GM23338 (cell line): ENCODE data around the gene FLT1. TPM values are rescaled to one million over a fixed set of nuclear protein-coding genes. Genes with fewer than 3 reads are reported as not detected.

ENCODE experiments used
- ATAC-seq: fragments of 200-7000 bp; cut with Tn5 transposase; 3 replicates; pipeline ENCODE4 v1.9.1; 2020
- DNase-seq: peaks from one replicate; pipeline ENCODE4 v3.0.0-alpha.2; 2015; ENCODE audit warnings: low spot score
- H2AFZ ChIP-seq: fragments of 200-600 bp; sonication (generic); 2 replicates; pipeline ENCODE4 v1.8.0; 2016; ENCODE audit warnings: antibody characterized with exemption, mild to moderate bottlenecking, moderate library complexity
- H3F3A ChIP-seq: fragments of 200-600 bp; sonication (generic); replicated peaks from 2 replicates; pipeline ENCODE4 v1.8.0; 2017; ENCODE audit warnings: antibody characterized with exemption, mixed run types, low read depth
- H3K27ac ChIP-seq: fragments of 200-600 bp; sonication (generic); 2 replicates; pipeline ENCODE4 v1.6.1; 2016; ENCODE audit warnings: low read depth
- H3K27me3 ChIP-seq: fragments of 200-600 bp; sonication (generic); 2 replicates; pipeline ENCODE4 v1.8.0; 2016; ENCODE audit warnings: mild to moderate bottlenecking, mixed run types, moderate library complexity; ENCODE audit not compliant: insufficient read depth
- H3K36me3 ChIP-seq: fragments of 200-600 bp; sonication (generic); 2 replicates; pipeline ENCODE4 v1.8.0; 2016; ENCODE audit warnings: mild to moderate bottlenecking; ENCODE audit not compliant: insufficient read depth
- H3K4me1 ChIP-seq: fragments of 200-600 bp; sonication (generic); 2 replicates; pipeline ENCODE4 v1.8.0; 2016; ENCODE audit warnings: mild to moderate bottlenecking, moderate library complexity; ENCODE audit not compliant: insufficient read depth
- H3K4me2 ChIP-seq: fragments of 200-600 bp; sonication (generic); 2 replicates; pipeline ENCODE4 v1.7.1; 2017; ENCODE audit warnings: mixed run types
- H3K4me3 ChIP-seq: fragments of 200-600 bp; sonication (generic); 2 replicates; pipeline ENCODE4 v1.6.1; 2016; ENCODE audit warnings: mixed run types
- H3K79me2 ChIP-seq: fragments of 200-600 bp; sonication (generic); replicated peaks from 2 replicates; pipeline ENCODE4 v1.8.0; 2017; ENCODE audit warnings: mild to moderate bottlenecking; ENCODE audit not compliant: insufficient read depth
- H3K9me2 ChIP-seq: fragments of 200-600 bp; sonication (generic); 2 replicates; pipeline ENCODE4 v1.8.0; 2017; ENCODE audit not compliant: insufficient read depth
- H4K20me1 ChIP-seq: fragments of 200-600 bp; sonication (generic); replicated peaks from 2 replicates; pipeline ENCODE4 v1.8.0; 2017; ENCODE audit warnings: mild to moderate bottlenecking; ENCODE audit not compliant: insufficient read depth
- H3K27ac Mint-ChIP-seq: 2 replicates; pipeline ENCODE4 v1.8.0; 2020; ENCODE audit warnings: inconsistent platforms, mild to moderate bottlenecking, moderate library complexity, mixed read lengths
- H3K27me3 Mint-ChIP-seq: 3 replicates; pipeline ENCODE4 v1.8.0; 2022; ENCODE audit warnings: low read depth, mild to moderate bottlenecking, moderate library complexity, mixed read lengths, inconsistent platforms; ENCODE audit not compliant: insufficient read depth, poor library complexity
- H3K36me3 Mint-ChIP-seq: 3 replicates; pipeline ENCODE4 v1.8.0; 2021; ENCODE audit warnings: low read depth, mild to moderate bottlenecking, inconsistent platforms, moderate library complexity, mixed read lengths
- H3K4me1 Mint-ChIP-seq: 3 replicates; pipeline ENCODE4 v1.8.0; 2020; ENCODE audit warnings: mild to moderate bottlenecking, inconsistent platforms, mixed read lengths
- H3K4me3 Mint-ChIP-seq: 3 replicates; pipeline ENCODE4 v1.8.0; 2021; ENCODE audit warnings: moderate library complexity, mild to moderate bottlenecking, inconsistent platforms, mixed read lengths
- H3K9me3 Mint-ChIP-seq: 3 replicates; pipeline ENCODE4 v1.8.0; 2020; ENCODE audit warnings: moderate library complexity, mild to moderate bottlenecking, inconsistent platforms, mixed read lengths
- CREB1 ChIP-seq: fragments of 250-450 bp; sonication (Bioruptor Pico); IDR thresholded peaks from 2 replicates; pipeline ENCODE4 v1.5.0; 2020; ENCODE audit warnings: low read depth, mild to moderate bottlenecking, moderate library complexity
- CTCF ChIP-seq, 2 experiments: fragments of 200-600 bp in 1 of 2; sonication (generic) in 1 of 2; conservative IDR thresholded peaks; 2 replicates each; pipeline versions ENCODE4 v1.5.1 to v1.6.1; 2016 to 2017; ENCODE audit warnings: antibody characterized with exemption in 2 of 2, low read depth in 2 of 2, mild to moderate bottlenecking in 2 of 2, moderate library complexity in 1 of 2
- ETS1 ChIP-seq: IDR thresholded peaks from 2 replicates; pipeline ENCODE4 v1.6.1; 2016; ENCODE audit warnings: antibody characterized with exemption
- EZH2 ChIP-seq: fragments of 200-600 bp; sonication (generic); IDR thresholded peaks from one replicate; pipeline ENCODE4 v1.8.0; 2017; ENCODE audit warnings: antibody characterized with exemption, mild to moderate bottlenecking, low read depth; ENCODE audit not compliant: unreplicated experiment
- EZH2phosphoT487 ChIP-seq: fragments of 200-600 bp; sonication (generic); IDR thresholded peaks from one replicate; pipeline ENCODE4 v1.8.1; 2018; ENCODE audit warnings: antibody characterized with exemption; ENCODE audit not compliant: unreplicated experiment
- JUNB ChIP-seq: IDR thresholded peaks from one replicate; pipeline ENCODE4 v1.6.1; 2016; ENCODE audit warnings: antibody characterized with exemption; ENCODE audit not compliant: unreplicated experiment
- NANOG ChIP-seq: IDR thresholded peaks from 2 replicates; pipeline ENCODE4 v1.6.1; 2016; ENCODE audit warnings: antibody characterized with exemption, borderline replicate concordance
- POLR2AphosphoS5 ChIP-seq: IDR thresholded peaks from 2 replicates; pipeline ENCODE4 v1.6.1; 2016; ENCODE audit warnings: antibody characterized with exemption, low read depth
- REST ChIP-seq: IDR thresholded peaks from one replicate; pipeline ENCODE4 v1.6.1; 2018; ENCODE audit warnings: antibody characterized with exemption; ENCODE audit not compliant: unreplicated experiment
- STAT1 ChIP-seq: IDR thresholded peaks from one replicate; pipeline ENCODE4 v1.6.1; 2016; ENCODE audit warnings: antibody characterized with exemption; ENCODE audit not compliant: unreplicated experiment
- ZNF114 ChIP-seq: fragments of 250-450 bp; sonication (Bioruptor Pico); IDR thresholded peaks from 2 replicates; pipeline ENCODE4 v1.5.0; 2020; ENCODE audit warnings: mild to moderate bottlenecking, moderate library complexity
- ZNF331 ChIP-seq: fragments of 250-450 bp; sonication (Bioruptor Pico); IDR thresholded peaks from 2 replicates; pipeline ENCODE4 v1.5.0; 2020; ENCODE audit warnings: low read depth, mild to moderate bottlenecking, moderate library complexity
- ZNF462 ChIP-seq: fragments of 250-450 bp; sonication (Bioruptor Pico); IDR thresholded peaks from 2 replicates; pipeline ENCODE4 v1.5.0; 2020; ENCODE audit warnings: mild to moderate bottlenecking, moderate library complexity
- polyA plus RNA-seq: library from polyadenylated mRNA; unstranded; fragments of >200 nt; fragmentation: Nextera tagmentation; extraction: Ambion mirVana; gene quantifications from 2 replicates; pipeline ENCODE4 v1.2.1, GENCODE V29; 2016
- total RNA-seq: library from RNA; depleted of rRNA; stranded (reverse); fragments of >200 nt; shearing (Covaris generic); gene quantifications from 2 replicates; pipeline ENCODE4 v1.2.3, GENCODE V29; 2014

FLT1 gene
- total and polyA plus RNA-seq, 2 experiments from 2014 or later: 26.8 to 116 TPM

GRCh38 chr13:28463481-28463880 lies 31.4 kb downstream of the FLT1 start:
- H3K27me3 Mint-ChIP-seq: peaks cover 4% of the 10 kb centered on the region

More at GRCh38 chr13:28463481-28463880, 31.4 kb downstream of the FLT1 start:
- H3K9me2 ChIP-seq: no peaks in the 10 kb centered on the region
- H3F3A ChIP-seq: no peaks in the 10 kb centered on the region
- H3K27me3 ChIP-seq: no peaks in the 10 kb centered on the region
- Mint-ChIP-seq H3K27ac (no peak overlapping the region), H3K4me3 (no peak overlapping the region), H3K36me3 (peaks cover 91% of the 10 kb centered on the region), H3K9me3 (no peaks in the 10 kb centered on the region; the same call in 2 of the 3 replicates), H3K4me1 (peaks cover 25% of the 10 kb centered on the region)
- 0 out of 2 replicates have a peak overlapping the region, but pooled peaks have one; percentile 3 for H3K27ac ChIP-seq
- peaks cover 57% of the 10 kb centered on the region for H3K79me2 ChIP-seq
- ATAC-seq (no peak), DNase-seq (no peak)
- TF ChIP-seq REST (no peak), CREB1 (no peak), ZNF114 (CRISPR knock-in tag) (no peak), ZNF462 (CRISPR knock-in tag) (no peak), STAT1 (no peak), EZH2phosphoT487 (no peak), JUNB (no peak), ZNF331 (no peak), ETS1 (no peak), NANOG (no peak), CTCF (conservative IDR thresholded peaks at IDR 0.05; ENCODE audit: low read depth in 2 of 2) (no peak), POLR2AphosphoS5 (no peak), EZH2 (no peak)
- no peak overlapping the region for H2AFZ ChIP-seq
- H3K36me3 ChIP-seq: peaks cover 53% of the 10 kb centered on the region
- no peaks in the 10 kb centered on the region; the same call in none of the 2 replicates for H4K20me1 ChIP-seq
- no peak overlapping the region for H3K4me2 ChIP-seq
- peaks cover 7% of the 10 kb centered on the region for H3K4me1 ChIP-seq
- no peak overlapping the region for H3K4me3 ChIP-seq
